Daoy (cell line): ENCODE results near the gene DCDC2C. TPM values are rescaled to one million over a fixed set of nuclear protein-coding genes. Genes with fewer than 3 reads are reported as not detected.

ENCODE experiments used
- DNase-seq: peaks from one replicate; pipeline ENCODE4 v3.0.0-alpha.2; 2015; ENCODE audit warnings: low read depth
- total RNA-seq: library from RNA; depleted of rRNA; stranded (reverse); fragments of >200 nt; shearing (Covaris generic); gene quantifications from 2 replicates; pipeline ENCODE4 v1.2.3, GENCODE V29; 2014

The DCDC2C gene
- total RNA-seq, 1 experiment from 2014 or later: not detected

DNA sequence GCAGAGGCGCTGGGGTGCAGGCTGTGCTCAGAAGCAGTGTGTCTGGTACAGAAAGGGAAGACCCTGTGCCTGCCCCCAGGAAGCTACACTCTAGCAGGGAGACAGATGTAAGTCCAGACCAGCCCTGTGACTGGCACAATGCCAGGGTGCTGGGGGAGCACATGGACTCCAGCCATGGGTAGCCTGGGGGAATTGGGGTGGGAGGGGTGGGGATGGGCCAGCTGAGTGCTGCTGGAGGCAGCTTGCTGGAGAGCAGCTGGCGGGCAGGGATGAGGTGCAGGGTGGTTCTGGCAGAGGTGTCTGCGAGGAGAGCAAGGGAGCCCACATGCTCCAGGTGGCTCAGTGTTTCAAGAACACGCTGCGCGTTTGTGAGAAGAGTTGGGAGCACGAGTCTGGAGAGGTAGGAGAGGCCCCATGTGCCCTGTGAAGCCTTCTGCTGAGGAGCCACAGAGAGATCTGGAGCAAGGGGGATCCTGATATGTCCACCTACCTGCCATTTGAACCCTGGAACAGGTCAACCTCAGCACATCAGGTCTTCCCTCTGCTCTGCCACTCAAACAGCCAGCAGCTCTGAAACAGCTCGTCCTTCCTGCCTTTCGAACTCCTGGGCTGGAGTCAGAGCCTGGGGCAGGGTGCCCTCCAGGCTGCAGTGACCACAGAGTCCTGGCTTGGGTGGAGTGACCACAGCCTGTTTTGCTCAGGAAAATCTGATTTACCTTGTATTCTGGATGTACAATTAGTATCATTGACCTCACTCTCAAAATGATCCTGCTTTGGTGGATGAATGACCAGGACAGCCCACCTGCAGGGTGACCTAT is 30.3 kb upstream of the DCDC2C start:
- no peak for DNase-seq

GRCh38 chr2:3674066-3674845 is 29.1 kb upstream of the DCDC2C start:
- no peak for DNase-seq

DNA sequence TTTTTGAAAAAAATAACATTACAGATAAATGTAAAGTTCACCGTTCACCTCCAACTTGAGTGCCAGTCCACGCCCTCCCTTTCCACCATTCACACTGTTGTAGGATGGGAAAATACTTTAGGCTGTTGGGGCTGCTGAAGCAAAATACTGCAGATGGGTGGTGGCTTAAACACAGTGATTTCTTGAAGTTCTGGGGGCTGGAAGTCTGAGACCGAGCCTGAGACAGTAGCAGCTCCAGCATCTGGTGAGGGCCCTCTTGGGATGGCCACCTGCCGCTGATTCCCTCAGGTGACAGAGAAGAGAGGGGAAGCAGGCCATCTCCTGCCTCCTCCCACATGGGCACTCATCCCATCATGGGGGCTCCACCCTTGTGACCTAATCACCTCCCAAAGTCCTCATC is 27.7 kb upstream of the DCDC2C start:
- no peak for DNase-seq

DNA sequence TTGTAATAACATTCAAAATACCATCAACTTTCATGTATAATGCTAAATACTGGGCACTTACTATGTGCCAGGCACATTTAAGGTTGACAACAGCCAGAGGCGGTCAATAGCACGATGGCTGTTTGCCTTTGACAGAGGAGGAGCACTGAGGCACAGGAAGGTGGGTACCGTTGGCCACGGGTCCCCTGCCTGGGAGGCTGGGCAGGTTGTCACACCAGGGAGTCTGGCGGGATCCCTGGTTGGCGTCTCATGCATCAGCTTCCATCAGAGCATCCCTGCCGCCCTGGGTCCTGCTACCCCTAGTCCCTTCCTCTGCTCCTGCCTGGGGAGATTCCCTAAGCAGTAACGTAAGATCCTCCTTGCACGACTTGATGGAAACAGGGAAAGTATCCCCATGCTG is 25.9 kb upstream of the DCDC2C start:
- no peak for DNase-seq

DNA sequence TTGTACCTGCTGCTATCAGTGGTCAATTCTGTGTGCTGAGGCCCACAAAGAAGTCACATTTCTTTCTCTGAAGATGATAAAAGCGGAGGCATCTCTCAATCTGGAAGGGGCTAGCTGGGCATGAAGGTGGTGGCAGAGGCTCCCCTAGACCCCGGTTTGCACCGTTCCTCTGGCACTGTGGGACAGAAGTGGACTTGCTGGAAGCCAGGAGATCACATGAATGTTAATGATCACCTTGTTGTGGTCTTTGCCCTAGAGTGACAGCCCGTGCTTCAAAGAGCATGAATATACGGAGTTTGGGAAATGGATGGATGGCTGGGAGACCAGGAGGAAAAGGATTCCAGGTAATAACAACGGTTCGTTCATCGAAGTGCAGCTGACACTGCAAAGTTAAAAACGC is 25.2 kb upstream of the DCDC2C start:
- no peak for DNase-seq

DNA sequence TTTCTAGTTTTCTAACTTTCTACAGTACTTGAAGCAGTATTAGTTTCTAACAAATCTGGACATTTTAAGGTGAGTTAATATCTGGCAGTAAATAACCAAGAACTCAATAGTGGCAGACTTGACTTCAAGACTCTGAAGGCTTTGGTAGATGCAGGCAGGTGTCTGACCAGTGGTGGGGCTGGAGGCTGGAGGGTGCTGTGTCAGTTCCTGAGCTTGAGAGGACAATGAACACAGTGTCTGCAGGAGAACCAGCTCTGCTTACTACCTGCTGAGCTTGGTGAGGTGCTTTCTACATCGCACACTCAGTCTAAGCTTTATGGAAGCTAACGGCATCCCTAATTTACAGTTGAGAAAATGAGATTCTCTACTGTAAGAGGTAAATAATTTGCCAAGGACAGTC is 24.2 kb upstream of the DCDC2C start:
- no peak for DNase-seq

DNA sequence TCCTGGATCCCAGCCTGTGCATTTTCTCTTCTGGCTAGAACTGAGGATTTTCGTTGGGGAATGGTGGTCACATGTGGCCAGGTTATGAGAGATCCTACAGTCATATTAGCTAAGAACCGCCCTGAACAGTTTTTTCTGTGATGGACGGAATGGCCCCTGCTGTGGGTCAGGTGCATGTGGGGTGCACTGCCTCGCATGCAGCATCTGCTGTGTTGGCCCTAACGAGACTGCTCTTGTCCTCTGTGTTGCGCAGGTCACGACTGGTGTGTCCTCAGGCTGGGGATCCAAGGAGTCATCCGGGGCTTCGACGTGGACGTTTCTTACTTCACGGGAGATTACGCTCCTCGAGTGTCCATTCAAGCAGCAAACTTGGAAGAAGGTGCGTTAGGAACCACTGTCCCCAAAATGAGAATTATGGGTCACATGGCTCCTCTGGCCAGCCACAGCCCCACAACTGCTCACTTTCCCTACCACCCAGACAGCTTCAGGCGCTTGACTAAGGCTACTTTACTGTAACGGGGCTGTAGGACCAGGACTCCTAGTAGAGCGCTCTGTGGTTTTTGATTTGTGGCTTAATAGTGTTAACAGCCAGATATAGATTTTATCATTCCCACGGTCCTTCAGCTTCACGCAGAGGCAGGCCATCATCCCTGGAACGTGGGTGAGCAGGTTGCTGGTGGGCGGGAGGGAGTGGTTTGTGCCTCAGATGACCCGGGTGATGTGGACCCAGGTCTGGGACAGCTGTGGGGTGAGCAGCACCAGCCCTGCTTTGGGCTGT is 23.6 kb upstream of the DCDC2C start:
- DNase-seq: no peak

- DNase-seq: no peak
Measured at GRCh38 chr2:3680548-3681345, 22.6 kb upstream of the DCDC2C start.

- no peak for DNase-seq
Measured at GRCh38 chr2:3681625-3682024, 21.8 kb upstream of the DCDC2C start.

DNA sequence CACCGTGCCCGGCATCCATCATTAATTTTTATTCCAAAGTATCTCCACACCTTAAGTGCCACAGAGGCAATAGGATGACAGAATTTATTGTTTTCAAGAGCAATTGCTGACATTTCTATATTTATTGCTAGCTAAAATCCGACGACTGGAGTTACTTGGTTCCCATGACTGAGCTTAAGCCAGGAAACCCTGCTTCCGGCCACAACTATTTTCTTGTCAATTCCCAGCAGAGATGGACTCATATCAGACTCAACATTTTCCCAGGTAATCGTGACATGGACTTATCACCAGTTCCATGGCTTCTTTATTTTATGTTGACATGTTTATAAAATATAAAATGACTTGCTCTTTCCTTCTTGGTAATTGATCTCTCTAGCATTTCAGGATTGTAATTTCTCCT is 20.6 kb upstream of the DCDC2C start:
- DNase-seq: no peak

- peak; percentile 46 for DNase-seq
Measured at GRCh38 chr2:3683748-3684454, 19.5 kb upstream of the DCDC2C start.

GRCh38 chr2:3689998-3690748 is 13.2 kb upstream of the DCDC2C start:
- DNase-seq: no peak

- DNase-seq: peak; percentile 34
Measured at GRCh38 chr2:3692375-3692774, 11.0 kb upstream of the DCDC2C start.

GRCh38 chr2:3696545-3696944 is 6.8 kb upstream of the DCDC2C start:
- no peak for DNase-seq

- DNase-seq: no peak
Measured at GRCh38 chr2:3701071-3701470, 2.3 kb upstream of the DCDC2C start.

- no peak for DNase-seq
Measured at GRCh38 chr2:3703757-3704355, 481 bp downstream of the DCDC2C start.

- DNase-seq: no peak
Measured at GRCh38 chr2:3704692-3705091, 1.3 kb downstream of the DCDC2C start.

DNA sequence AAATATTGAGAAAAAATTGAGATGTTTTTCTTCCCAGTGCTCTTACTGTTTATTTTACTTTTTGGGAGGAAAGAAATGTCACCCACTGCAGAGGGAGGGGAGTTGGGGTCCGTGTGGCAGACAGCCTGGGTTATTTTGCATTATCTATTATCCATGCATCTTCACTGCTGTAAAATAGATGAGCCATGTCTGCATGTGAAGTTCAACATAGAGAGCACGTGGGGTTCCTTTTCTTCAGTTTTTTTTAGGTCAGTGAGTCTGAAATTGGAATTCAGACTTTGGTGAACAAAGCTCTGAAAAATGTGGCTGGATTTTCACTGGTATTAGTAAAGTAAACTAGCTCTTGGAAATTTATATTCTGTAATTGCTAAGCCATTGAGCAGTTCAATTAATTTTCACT is 2.4 kb downstream of the DCDC2C start:
- no peak for DNase-seq

DNA sequence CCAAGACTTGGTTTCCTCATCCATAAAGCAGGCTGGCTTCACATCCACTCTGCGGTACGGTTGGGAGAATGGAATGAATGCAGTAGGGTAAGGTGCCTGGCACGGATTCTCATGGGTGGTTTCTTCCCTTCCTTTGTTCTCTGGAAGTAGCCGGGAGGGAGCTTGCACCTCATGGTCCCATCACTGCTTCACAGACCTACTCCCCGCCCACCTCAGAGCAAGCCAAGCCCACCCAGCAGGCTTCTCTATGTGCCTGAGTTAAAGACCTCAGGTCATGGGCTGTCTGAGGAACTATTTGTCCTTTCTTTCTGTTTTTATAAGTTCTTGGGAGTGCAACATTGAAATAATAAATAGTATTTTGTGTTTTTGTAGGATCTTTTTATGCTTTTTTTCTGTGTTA is 3.5 kb downstream of the DCDC2C start:
- no peak for DNase-seq

GRCh38 chr2:3708576-3708975 is 5.2 kb downstream of the DCDC2C start:
- DNase-seq: no peak
